Peyer's patch (tissue), 4 donors: ENCODE results near the gene HFM1.

Experiments used
- CTCF ChIP-seq, 6 experiments: fragments of 450-650 bp in 4 of 6; fragments of 200-600 bp in 2 of 6; sonication (generic) in 1 of 6; IDR thresholded peaks; one replicate each; pipeline ENCODE4 v1.5.1; 2017 to 2019; ENCODE audit warnings: antibody characterized with exemption in 6 of 6, mild to moderate bottlenecking in 3 of 6, moderate library complexity in 1 of 6
- POLR2A ChIP-seq, 2 donors: fragments of 450-650 bp; IDR thresholded peaks; one replicate each; pipeline ENCODE4 v1.5.1; 2017; ENCODE audit warnings: antibody characterized with exemption in 2 of 2, mild to moderate bottlenecking in 2 of 2, moderate library complexity in 2 of 2

GRCh38 chr1:91374086-91374485, 30.6 kb downstream of the HFM1 start:
- no peak for TF ChIP-seq CTCF (IDR thresholded peaks at IDR 0.05)
- TF ChIP-seq POLR2A (IDR thresholded peaks at IDR 0.05) = no peak
